K562 (cell line): Measurements from ENCODE around the gene OPA3. TPM values are rescaled to one million over a fixed set of nuclear protein-coding genes. Genes with fewer than 3 reads are reported as not detected.

ENCODE experiments used
- DDX20 ChIP-seq: fragments of 450-650 bp; IDR thresholded peaks from 2 replicates; pipeline ENCODE4 v1.6.1; 2016; ENCODE audit warnings: missing genetic modification characterization, low read depth, mild to moderate bottlenecking, missing compliant biosample characterization, moderate library complexity
- DNMT1 ChIP-seq: fragments of 450-650 bp; IDR thresholded peaks from 2 replicates; pipeline ENCODE4 v1.6.1; 2016; ENCODE audit warnings: antibody characterized with exemption, mild to moderate bottlenecking
- ELF1 ChIP-seq: fragments of 200-800 bp; sonication (Bioruptor generic); IDR thresholded peaks from 2 replicates; pipeline ENCODE4 v1.6.1; 2016; ENCODE audit warnings: missing genetic modification characterization, missing compliant biosample characterization
- FIP1L1 ChIP-seq: fragments of 200-400 bp; formaldehyde crosslinking; IDR thresholded peaks from 2 replicates; pipeline ENCODE4 v1.6.1; 2018; ENCODE audit warnings: mild to moderate bottlenecking, low read depth, low read length; ENCODE audit not compliant: poor library complexity, severe bottlenecking
- GABPB1 ChIP-seq: sonication (generic); formaldehyde crosslinking; IDR thresholded peaks from 2 replicates; pipeline ENCODE4 v1.8.0; 2022; ENCODE audit warnings: mild to moderate bottlenecking, missing genetic modification reagents
- GATAD2A ChIP-seq: fragments of 450-650 bp; IDR thresholded peaks from 2 replicates; pipeline ENCODE4 v1.6.1; 2017
- HNRNPH1 ChIP-seq: fragments of 200-400 bp; formaldehyde crosslinking; optimal IDR thresholded peaks from 2 replicates; pipeline ENCODE3; 2017; ENCODE audit warnings: low read depth, mild to moderate bottlenecking, low read length, moderate library complexity
- JUNB ChIP-seq: fragments of 450-650 bp; formaldehyde crosslinking; conservative IDR thresholded peaks from 2 replicates; pipeline ENCODE4 v1.4.0; 2020; ENCODE audit warnings: mild to moderate bottlenecking
- NFXL1 ChIP-seq: fragments of 450-650 bp; formaldehyde crosslinking; IDR thresholded peaks from 2 replicates; pipeline ENCODE4 v1.4.0; 2021; ENCODE audit warnings: mild to moderate bottlenecking
- NKRF ChIP-seq: fragments of 450-650 bp; IDR thresholded peaks from 2 replicates; pipeline ENCODE4 v1.6.1; 2016; ENCODE audit warnings: borderline replicate concordance
- RBM39 ChIP-seq: fragments of 200-400 bp; formaldehyde crosslinking; optimal IDR thresholded peaks from 2 replicates; pipeline ENCODE3; 2018; ENCODE audit warnings: low read depth, low read length
- SNAPC5 ChIP-seq: fragments of 250-450 bp; sonication (Bioruptor Pico); IDR thresholded peaks from 2 replicates; pipeline ENCODE4 v1.8.0; 2021; ENCODE audit warnings: moderate library complexity, mild to moderate bottlenecking, inconsistent platforms
- TCF7L2 ChIP-seq: fragments of 150-350 bp; IDR thresholded peaks from 2 replicates; pipeline ENCODE4 v1.6.1; 2016; ENCODE audit warnings: low read depth, mild to moderate bottlenecking, low read length, moderate library complexity
- ZBTB43 ChIP-seq: sonication (generic); formaldehyde crosslinking; IDR thresholded peaks from 2 replicates; pipeline ENCODE4 v1.8.0; 2023; ENCODE audit warnings: mild to moderate bottlenecking, missing genetic modification reagents
- ZKSCAN3 ChIP-seq: fragments of 250-450 bp; sonication (Bioruptor Pico); IDR thresholded peaks from 2 replicates; pipeline ENCODE4 v1.4.0; 2020
- ZSCAN32 ChIP-seq: fragments of 450-650 bp; formaldehyde crosslinking; IDR thresholded peaks from 2 replicates; pipeline ENCODE4 v1.4.0; 2020; ENCODE audit warnings: mild to moderate bottlenecking, moderate library complexity
- polyA plus RNA-seq, 8 experiments: library from polyadenylated mRNA; depleted of rRNA in 4 of 8; stranded (reverse) in 5 of 8; unstranded in 3 of 8; fragments of >200 nt; fragmentation: Nextera tagmentation in 2 of 8; fragmentation: Illumina TruSeq in 1 of 8; extraction: Ambion mirVana in 2 of 8; extraction: Trizol in 1 of 8; gene quantifications; 2 replicates each; pipeline versions ENCODE4 v1.2.1 to v1.2.3, GENCODE V29; 2011 to 2014; ENCODE audit warnings: inconsistent platforms in 1 of 8, missing spikeins in 1 of 8
- total RNA-seq, 7 experiments: library from RNA; depleted of rRNA in 6 of 7; stranded (reverse); fragments of >200 nt in 6 of 7; fragmentation: Illumina TruSeq in 2 of 7; extraction: Trizol in 2 of 7; gene quantifications; 2 replicates each; pipeline versions ENCODE4 v1.2.1 to v1.2.3, GENCODE V29; 2011 to 2021; ENCODE audit warnings: low replicate concordance in 1 of 7
- TF ChIP-seq, protein P1 (sequence below): sonication (generic); formaldehyde crosslinking; IDR thresholded peaks from 2 replicates; pipeline ENCODE4 v1.8.1; 2022; ENCODE audit warnings: missing genetic modification reagents
- TF ChIP-seq, protein P2 (sequence below): sonication (generic); formaldehyde crosslinking; IDR thresholded peaks from 2 replicates; pipeline ENCODE4 v1.8.0; 2023; ENCODE audit warnings: mild to moderate bottlenecking, missing genetic modification reagents
- TF ChIP-seq, protein P3 (sequence below): sonication (generic); formaldehyde crosslinking; IDR thresholded peaks from 2 replicates; pipeline ENCODE4 v1.8.0; 2022; ENCODE audit warnings: mild to moderate bottlenecking, low read depth, missing genetic modification reagents

Gene OPA3
- total and polyA plus RNA-seq, 9 of the 15 experiments (the other 6 are each of a cell fraction or from before 2014, with no cell fraction given): 1.4 to 18.8 (median 9.0) TPM

DNA sequence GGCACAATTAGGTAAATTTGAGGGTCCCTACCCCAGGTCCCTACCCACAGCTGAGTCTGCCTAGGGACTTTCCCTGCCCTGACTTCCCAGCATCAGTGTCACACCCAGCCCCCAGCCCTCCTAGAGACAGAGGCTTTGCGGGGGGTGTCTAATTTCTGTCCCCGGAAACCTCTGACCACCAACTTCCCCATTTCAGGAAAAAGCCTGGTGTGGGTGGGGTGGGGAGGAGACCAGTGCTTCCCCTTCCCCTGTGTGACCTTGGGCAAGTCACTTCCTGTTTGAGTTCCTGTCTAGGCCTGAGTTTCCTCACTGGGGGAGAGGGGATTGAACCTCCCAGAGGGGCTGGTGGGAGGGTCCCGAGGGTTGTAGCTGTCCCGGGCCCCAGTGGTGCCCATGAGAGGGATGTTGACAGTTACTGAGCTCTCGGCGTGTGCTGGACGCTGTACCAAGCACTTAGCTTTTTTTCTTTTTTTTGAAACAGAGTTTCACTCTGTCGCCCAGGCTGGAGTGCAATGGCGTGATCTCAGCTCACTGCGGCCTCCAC, 69.4 kb downstream of the OPA3 start (continued):
- no peak for TF ChIP-seq HNRNPH1
- no peak for TF ChIP-seq GATAD2A
- no peak for TF ChIP-seq FIP1L1
- no peak for TF ChIP-seq SNAPC5 (CRISPR knock-in tag)
- TF ChIP-seq NFXL1 (CRISPR knock-in tag): no peak
- no peak; the same call in 1 of the 2 replicates for TF ChIP-seq ZKSCAN3 (CRISPR knock-in tag)
- no peak for TF ChIP-seq JUNB (CRISPR knock-in tag)
- TF ChIP-seq DNMT1: no peak
- TF ChIP-seq, protein P1, sequence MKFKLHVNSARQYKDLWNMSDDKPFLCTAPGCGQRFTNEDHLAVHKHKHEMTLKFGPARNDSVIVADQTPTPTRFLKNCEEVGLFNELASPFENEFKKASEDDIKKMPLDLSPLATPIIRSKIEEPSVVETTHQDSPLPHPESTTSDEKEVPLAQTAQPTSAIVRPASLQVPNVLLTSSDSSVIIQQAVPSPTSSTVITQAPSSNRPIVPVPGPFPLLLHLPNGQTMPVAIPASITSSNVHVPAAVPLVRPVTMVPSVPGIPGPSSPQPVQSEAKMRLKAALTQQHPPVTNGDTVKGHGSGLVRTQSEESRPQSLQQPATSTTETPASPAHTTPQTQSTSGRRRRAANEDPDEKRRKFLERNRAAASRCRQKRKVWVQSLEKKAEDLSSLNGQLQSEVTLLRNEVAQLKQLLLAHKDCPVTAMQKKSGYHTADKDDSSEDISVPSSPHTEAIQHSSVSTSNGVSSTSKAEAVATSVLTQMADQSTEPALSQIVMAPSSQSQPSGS (CRISPR knock-in tag): no peak
- TF ChIP-seq NKRF: no peak
- no peak for TF ChIP-seq TCF7L2
- TF ChIP-seq ELF1: peak; percentile 77
- TF ChIP-seq, protein P2, sequence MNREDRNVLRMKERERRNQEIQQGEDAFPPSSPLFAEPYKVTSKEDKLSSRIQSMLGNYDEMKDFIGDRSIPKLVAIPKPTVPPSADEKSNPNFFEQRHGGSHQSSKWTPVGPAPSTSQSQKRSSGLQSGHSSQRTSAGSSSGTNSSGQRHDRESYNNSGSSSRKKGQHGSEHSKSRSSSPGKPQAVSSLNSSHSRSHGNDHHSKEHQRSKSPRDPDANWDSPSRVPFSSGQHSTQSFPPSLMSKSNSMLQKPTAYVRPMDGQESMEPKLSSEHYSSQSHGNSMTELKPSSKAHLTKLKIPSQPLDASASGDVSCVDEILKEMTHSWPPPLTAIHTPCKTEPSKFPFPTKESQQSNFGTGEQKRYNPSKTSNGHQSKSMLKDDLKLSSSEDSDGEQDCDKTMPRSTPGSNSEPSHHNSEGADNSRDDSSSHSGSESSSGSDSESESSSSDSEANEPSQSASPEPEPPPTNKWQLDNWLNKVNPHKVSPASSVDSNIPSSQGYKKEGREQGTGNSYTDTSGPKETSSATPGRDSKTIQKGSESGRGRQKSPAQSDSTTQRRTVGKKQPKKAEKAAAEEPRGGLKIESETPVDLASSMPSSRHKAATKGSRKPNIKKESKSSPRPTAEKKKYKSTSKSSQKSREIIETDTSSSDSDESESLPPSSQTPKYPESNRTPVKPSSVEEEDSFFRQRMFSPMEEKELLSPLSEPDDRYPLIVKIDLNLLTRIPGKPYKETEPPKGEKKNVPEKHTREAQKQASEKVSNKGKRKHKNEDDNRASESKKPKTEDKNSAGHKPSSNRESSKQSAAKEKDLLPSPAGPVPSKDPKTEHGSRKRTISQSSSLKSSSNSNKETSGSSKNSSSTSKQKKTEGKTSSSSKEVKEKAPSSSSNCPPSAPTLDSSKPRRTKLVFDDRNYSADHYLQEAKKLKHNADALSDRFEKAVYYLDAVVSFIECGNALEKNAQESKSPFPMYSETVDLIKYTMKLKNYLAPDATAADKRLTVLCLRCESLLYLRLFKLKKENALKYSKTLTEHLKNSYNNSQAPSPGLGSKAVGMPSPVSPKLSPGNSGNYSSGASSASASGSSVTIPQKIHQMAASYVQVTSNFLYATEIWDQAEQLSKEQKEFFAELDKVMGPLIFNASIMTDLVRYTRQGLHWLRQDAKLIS (CRISPR knock-in tag): 0 out of 2 replicates have a peak, but pooled peaks have one; percentile 39
- TF ChIP-seq ZBTB43: no peak
- TF ChIP-seq RBM39: peak; percentile 13
- TF ChIP-seq, protein P3, sequence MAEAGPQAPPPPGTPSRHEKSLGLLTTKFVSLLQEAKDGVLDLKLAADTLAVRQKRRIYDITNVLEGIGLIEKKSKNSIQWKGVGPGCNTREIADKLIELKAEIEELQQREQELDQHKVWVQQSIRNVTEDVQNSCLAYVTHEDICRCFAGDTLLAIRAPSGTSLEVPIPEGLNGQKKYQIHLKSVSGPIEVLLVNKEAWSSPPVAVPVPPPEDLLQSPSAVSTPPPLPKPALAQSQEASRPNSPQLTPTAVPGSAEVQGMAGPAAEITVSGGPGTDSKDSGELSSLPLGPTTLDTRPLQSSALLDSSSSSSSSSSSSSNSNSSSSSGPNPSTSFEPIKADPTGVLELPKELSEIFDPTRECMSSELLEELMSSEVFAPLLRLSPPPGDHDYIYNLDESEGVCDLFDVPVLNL (CRISPR knock-in tag): no peak
- 0 out of 2 replicates have a peak, but pooled peaks have one; percentile 15 for TF ChIP-seq ZSCAN32 (CRISPR knock-in tag)
- no peak for TF ChIP-seq DDX20 (tag)
- peak; percentile 73 for TF ChIP-seq GABPB1 (CRISPR knock-in tag)
